Measurements from ENCODE around the gene RNF220. TPM values are rescaled to one million over a fixed set of nuclear protein-coding genes. Genes with fewer than 3 reads are reported as not detected.

RNF220 gene
- total RNA-seq, 6 experiments from 2014 or later: 19.2 to 57.9 (median 23.0) TPM

DNA sequence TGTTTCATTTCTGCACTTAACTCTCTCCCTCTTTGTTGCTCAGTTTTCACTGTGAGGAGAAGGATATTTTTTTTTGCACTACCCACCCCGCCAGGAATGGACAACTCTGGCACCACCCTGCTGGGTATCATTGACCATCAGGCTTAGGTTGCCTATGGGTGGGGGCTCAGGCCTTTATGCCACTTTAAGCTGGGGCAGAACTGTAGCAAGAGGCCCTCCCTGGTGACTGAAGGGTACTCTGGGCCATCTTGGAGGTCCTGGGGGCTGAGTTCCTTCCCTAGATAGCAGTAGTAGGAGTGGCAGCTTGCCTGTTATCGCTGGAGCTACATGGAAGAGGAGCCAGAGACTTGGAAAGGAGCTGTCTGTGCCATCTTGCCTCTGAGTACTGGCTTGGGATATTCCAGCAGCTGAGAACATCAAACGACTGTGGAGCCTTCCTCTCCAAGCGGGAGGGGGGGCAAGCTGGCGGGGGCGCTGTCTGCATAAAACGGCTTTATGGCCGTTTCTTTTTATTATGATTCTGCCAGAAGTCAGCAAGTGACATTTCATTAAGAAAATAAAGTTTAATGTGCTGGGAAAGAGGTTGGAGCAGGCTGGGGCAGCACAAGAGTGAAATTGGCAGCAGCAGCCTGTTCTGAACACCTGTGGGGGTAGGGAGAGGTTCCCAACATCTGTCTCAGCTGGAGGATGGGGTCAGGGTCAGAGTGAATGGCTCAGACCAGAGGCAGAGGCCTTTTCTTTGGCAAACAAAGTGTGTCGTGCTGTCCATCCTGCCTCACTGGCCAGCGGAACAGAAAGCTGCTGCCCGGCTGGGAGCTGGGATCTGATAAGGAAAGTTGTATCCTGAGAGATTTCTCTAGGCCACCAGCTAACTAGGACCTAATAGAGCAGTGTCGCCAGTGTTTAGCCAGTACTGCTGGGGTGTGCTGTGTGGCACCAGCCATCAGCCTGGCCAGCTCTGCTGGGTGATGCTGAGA is 236.4 kb downstream of the RNF220 start:
- Histone ChIP-seq H3K4me1 (peaks cover 0 to 31% (median 14%) of the 10 kb centered on the region in 4 donors), H3K27me3 (no peaks in the 10 kb centered on the region), H3K4me3 (no peak overlapping the region), H3K36me3 (peaks cover 0 to 71% (median 5%) of the 10 kb centered on the region in 4 donors), H3K9me3 (no peaks in the 10 kb centered on the region), H3K27ac (no peak overlapping the region)
- no peak for TF ChIP-seq POLR2A (IDR thresholded peaks at IDR 0.05)
- TF ChIP-seq, protein P1, sequence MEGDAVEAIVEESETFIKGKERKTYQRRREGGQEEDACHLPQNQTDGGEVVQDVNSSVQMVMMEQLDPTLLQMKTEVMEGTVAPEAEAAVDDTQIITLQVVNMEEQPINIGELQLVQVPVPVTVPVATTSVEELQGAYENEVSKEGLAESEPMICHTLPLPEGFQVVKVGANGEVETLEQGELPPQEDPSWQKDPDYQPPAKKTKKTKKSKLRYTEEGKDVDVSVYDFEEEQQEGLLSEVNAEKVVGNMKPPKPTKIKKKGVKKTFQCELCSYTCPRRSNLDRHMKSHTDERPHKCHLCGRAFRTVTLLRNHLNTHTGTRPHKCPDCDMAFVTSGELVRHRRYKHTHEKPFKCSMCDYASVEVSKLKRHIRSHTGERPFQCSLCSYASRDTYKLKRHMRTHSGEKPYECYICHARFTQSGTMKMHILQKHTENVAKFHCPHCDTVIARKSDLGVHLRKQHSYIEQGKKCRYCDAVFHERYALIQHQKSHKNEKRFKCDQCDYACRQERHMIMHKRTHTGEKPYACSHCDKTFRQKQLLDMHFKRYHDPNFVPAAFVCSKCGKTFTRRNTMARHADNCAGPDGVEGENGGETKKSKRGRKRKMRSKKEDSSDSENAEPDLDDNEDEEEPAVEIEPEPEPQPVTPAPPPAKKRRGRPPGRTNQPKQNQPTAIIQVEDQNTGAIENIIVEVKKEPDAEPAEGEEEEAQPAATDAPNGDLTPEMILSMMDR (IDR thresholded peaks at IDR 0.05): no peak
- ATAC-seq: peak in 2 of 4 donors; percentile 5 to 15
- intact Hi-C loops (cut with DNase I): no loop called here
- 70% methylated on average over 12 of the region's 12 CpGs for WGBS (ENCODE audit: insufficient coverage, low coverage, low lambda C conversion rate, missing lambda C conversion rate)
- DNase-seq: no peak

DNA sequence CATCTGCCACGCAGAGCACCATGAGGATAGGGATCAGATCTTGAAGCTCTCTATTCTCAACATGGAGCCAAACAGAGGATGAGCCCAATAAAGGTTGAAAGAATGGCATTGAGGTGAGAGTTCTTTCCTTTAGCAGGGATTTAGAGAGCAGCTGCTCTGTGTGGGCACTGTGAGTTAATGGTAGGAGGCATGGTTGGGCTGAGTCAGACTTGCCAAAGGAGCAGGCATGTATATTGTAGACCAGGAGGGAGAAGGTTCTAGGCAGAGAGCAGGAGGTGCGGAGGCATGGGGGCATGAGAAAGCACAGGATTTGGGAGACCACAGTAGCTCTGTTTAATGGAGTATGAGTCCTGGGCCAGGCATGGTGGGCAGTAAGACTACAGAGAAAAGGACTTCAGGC is 237.2 kb downstream of the RNF220 start:
- WGBS (ENCODE audit: insufficient coverage, low coverage, low lambda C conversion rate, missing lambda C conversion rate): 100% methylated on average over 2 of the region's 2 CpGs
- Histone ChIP-seq H3K27me3 (no peaks in the 10 kb centered on the region), H3K4me3 (no peak overlapping the region), H3K9me3 (no peaks in the 10 kb centered on the region), H3K4me1 (peaks cover 0 to 31% (median 14%) of the 10 kb centered on the region in 4 donors), H3K27ac (no peak overlapping the region), H3K36me3 (peaks cover 0 to 63% (median 3%) of the 10 kb centered on the region in 4 donors)
- TF ChIP-seq, protein P1 (IDR thresholded peaks at IDR 0.05): no peak
- no peak for TF ChIP-seq POLR2A (IDR thresholded peaks at IDR 0.05)
- DNase-seq (no peak), ATAC-seq (no peak)
- intact Hi-C loops (cut with DNase I): no loop called here

GRCh38 chr1:44642925-44643324 is 237.9 kb downstream of the RNF220 start:
- Histone ChIP-seq H3K27ac (no peak overlapping the region), H3K27me3 (no peaks in the 10 kb centered on the region), H3K36me3 (peaks cover 0 to 63% (median 3%) of the 10 kb centered on the region in 4 donors), H3K4me1 (peaks cover 0 to 31% (median 14%) of the 10 kb centered on the region in 4 donors), H3K4me3 (no peak overlapping the region), H3K9me3 (no peaks in the 10 kb centered on the region)
- TF ChIP-seq POLR2A (IDR thresholded peaks at IDR 0.05): no peak
- DNase-seq: no peak
- WGBS (ENCODE audit: insufficient coverage, low coverage, low lambda C conversion rate, missing lambda C conversion rate): 73% methylated on average over 2 of the region's 3 CpGs
- ATAC-seq: no peak
- intact Hi-C loops (cut with DNase I): no loop called here

DNA sequence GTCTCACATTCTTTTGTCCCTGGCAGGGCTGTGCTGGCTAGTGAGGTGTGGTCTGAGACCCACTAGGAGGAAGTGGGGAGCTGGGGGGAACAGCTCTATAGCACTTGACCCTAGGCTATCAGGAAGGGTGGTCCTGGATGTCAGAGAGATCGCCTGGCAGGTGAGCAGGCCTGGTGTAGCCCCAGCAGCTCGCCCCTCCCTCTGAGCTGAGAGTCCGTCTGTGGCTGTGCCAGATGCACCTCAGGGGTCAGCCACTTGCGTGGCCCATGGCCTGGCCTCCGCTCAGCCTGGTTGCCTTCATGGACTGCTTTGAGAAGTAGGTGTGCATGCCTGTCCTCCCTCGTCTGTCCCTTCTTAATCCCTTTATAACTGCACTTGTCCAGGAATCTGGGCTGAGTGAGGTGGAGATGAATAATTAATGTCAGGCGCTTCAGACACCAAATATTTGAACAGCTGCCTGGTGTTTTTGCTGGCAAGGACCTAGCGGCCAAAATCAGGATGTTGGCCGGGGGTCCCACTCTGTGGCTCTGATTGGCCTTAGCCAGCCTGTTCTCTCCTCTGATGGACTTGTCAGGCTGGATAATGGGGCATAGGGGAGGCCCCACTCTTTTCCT is 238.8 kb downstream of the RNF220 start:
- Histone ChIP-seq H3K27ac (no peak overlapping the region), H3K4me3 (no peak overlapping the region), H3K4me1 (peaks cover 0 to 31% (median 14%) of the 10 kb centered on the region in 4 donors), H3K9me3 (no peaks in the 10 kb centered on the region), H3K36me3 (peaks cover 0 to 68% (median 3%) of the 10 kb centered on the region in 4 donors), H3K27me3 (no peaks in the 10 kb centered on the region)
- ATAC-seq (peak; percentile 4 to 46 (median 19)), DNase-seq (peak in 1 of 3 donors; percentile 71)
- TF ChIP-seq, protein P1 (IDR thresholded peaks at IDR 0.05): no peak
- TF ChIP-seq POLR2A (IDR thresholded peaks at IDR 0.05): no peak
- WGBS (ENCODE audit: insufficient coverage, low coverage, low lambda C conversion rate, missing lambda C conversion rate): 20% methylated on average over 1 of the region's 9 CpGs
- intact Hi-C loops (cut with DNase I): no loop called here
